ENCODE data around the gene LRRC45.

GRCh38 chr17:82080048-82080788 lies 57.1 kb downstream of the LRRC45 start:
- TF ChIP-seq CTCF (IDR thresholded peaks at IDR 0.05; ENCODE audit: borderline replicate concordance, extremely low read depth, low read length, poor library complexity, severe bottlenecking) (no peak), EZH2 (IDR thresholded peaks at IDR 0.05; ENCODE audit: borderline replicate concordance, low read depth, low read length, severe bottlenecking) (no peak)

Data from DND-41 (cell line).